GM19351 (cell line): Measurements from ENCODE around the gene MYCN.

ENCODE experiments used
- ATAC-seq: cut with Tn5 transposase; IDR thresholded peaks from one replicate; pipeline ENCODE4 v1.9.1; 2021; ENCODE audit warnings: mild to moderate bottlenecking, moderate library complexity; ENCODE audit not compliant: unreplicated experiment

MYCN gene

GRCh38 chr2:15974565-15975260 is 34.4 kb downstream of the MYCN start:
- no peak for ATAC-seq

DNA sequence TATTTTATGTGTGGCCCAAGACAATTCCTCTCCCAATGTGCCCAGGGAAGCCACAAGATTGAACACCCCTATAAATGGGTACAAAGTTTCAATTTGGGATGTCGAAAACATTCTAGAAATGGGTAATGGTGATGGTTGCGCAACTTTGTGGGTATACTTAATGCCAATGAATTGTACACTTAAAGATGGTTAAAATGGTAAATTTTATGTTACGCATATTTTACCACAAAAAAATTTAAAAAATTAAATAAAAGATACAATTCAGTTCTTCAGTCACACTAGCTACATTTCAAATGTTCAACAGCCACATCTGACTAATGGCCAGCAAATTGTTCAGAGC is 34.9 kb downstream of the MYCN start:
- ATAC-seq: no peak

DNA sequence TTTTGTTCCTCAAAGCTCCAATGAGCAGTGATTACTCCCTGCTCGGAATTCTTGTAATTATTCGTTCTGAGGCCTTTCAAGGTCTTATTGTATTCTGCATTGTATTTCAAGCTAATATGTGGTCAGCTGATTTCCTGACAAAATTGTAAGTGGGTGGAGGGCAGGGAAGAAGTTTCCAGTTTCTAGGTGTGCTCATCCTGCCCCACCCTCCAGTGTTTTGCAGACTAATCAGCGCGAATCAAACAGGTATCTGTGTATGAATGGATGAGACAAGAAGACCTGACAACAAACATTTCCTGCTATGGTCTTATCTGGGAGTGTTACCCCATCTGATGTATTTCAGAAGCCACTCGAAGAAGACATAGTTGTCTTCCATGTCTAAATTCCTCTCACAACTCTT is 35.3 kb downstream of the MYCN start:
- ATAC-seq: no peak

DNA sequence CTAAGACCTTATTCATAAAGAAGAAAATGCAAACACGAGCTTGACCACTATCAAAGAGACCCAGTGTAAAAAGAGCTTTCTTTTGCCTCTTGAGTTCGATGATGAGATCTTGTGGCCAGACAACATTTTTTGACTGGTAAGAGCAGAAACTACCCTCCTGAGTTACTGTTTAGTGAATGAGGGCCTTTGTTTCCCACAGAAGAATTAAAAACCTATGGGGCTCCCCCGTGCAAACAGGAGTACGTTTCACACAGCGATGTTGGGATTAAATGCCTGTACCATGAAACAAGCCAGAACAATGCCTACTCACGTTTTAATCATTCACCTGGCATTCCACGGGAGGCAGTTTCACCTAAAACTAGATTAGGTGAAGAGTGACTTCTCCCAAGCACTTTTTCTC is 36.0 kb downstream of the MYCN start:
- no peak for ATAC-seq

GRCh38 chr2:15979051-15979758 is 38.9 kb downstream of the MYCN start:
- ATAC-seq: no peak

- ATAC-seq: no peak
Measured at GRCh38 chr2:15979759-15980604, 39.6 kb downstream of the MYCN start.

GRCh38 chr2:15980605-15981098 is 40.3 kb downstream of the MYCN start:
- ATAC-seq: no peak

GRCh38 chr2:15981646-15982045 is 41.3 kb downstream of the MYCN start:
- no peak for ATAC-seq

DNA sequence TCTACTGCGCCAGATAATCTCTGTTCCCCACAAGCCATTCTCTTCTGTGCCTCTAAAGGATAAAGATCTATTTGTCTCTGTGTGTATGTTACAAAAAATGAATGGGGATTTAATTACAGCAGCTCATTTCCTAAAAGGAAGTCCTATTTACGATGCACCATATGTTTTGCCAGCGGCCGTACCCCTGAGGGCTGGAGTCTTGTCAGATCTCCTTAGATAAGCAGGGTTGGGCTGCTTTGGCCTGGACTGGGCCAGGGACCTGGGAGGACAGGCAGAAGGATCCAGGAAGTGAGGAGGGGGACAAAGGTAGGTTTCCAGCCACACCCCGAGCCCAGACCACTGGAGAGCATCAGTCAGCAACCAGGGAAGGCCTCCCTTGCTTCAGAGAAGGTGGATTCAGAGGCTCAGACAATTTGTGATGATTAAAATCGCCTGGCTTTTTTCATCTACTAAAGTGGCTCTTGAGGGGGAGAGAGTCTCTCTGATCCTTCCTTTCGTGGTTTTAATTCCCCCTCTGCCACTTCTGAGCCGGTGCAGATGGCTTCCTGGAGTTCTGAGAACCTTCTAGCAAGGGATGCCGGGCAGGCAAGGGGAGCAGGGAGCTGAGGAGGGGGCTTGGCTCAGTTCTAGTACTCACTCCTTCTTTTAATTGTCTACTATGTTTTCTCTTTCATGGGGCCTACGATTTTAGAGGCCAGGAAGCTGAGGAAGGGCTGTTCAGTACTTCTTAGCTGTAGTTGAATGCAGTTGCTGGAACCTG is 42.1 kb downstream of the MYCN start:
- no peak for ATAC-seq

- ATAC-seq: no peak
Measured at GRCh38 chr2:15983496-15983895, 43.1 kb downstream of the MYCN start.

- no peak for ATAC-seq
Measured at GRCh38 chr2:15984368-15985255, 44.3 kb downstream of the MYCN start.

GRCh38 chr2:15985531-15985930 is 45.2 kb downstream of the MYCN start:
- ATAC-seq: no peak

- ATAC-seq: no peak
Measured at GRCh38 chr2:15986068-15986560, 45.8 kb downstream of the MYCN start.

GRCh38 chr2:15986644-15987043 is 46.3 kb downstream of the MYCN start:
- ATAC-seq: no peak

- no peak for ATAC-seq
Measured at GRCh38 chr2:15988733-15989132, 48.4 kb downstream of the MYCN start.

DNA sequence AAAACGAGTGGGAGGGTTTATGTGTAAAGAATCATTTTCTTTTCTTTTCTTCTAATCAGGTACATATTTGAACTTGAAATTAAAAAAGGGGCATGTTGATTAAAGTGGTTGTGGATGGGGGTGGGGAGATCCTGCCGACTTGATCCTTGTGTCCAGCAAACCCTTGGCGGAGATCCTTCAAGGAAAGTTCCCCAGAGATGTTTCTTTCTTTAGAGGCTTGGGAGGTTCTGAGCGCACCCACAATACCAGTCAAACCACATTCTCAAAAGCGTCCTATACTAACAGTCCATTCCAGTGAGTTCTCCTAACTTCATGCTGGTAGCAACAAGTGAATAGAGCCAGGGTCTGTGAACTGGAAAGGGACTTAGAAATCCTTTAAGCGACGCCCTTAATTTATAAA is 49.2 kb downstream of the MYCN start:
- ATAC-seq: no peak

- no peak for ATAC-seq
Measured at GRCh38 chr2:15990151-15991101, 50.1 kb downstream of the MYCN start.

DNA sequence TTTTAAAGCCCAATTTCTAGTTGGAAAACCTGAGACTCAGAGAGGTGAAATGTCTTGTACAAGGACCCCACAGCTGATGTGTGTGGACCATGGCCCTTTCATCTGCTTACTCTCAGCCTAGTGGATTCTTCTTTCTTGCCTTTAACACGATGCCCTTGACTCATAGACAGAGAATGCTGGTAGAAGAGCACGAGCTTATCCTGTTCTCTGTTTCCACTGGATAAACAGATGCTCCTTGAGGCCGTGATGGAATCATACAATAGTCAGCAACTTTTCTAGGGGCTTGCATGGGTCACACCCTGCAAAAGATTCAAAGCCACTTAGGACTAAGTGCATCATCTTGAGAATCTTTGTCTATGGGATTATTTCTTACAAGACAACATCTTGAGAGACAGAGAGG is 50.9 kb downstream of the MYCN start:
- no peak for ATAC-seq
